HG03432 (cell line): ENCODE results near the gene BRWD1.
A peak's percentile ranks its signal among the peaks of the same experiment; 100 is the strongest.

Experiments
- ATAC-seq: cut with Tn5 transposase; IDR thresholded peaks from one replicate; pipeline ENCODE4 v1.9.1; 2021; ENCODE audit warnings: mild to moderate bottlenecking, moderate library complexity; ENCODE audit not compliant: unreplicated experiment

The BRWD1 gene

GRCh38 chr21:39204134-39204533 lies 109.3 kb downstream of the BRWD1 start:
- ATAC-seq, result no peak

DNA sequence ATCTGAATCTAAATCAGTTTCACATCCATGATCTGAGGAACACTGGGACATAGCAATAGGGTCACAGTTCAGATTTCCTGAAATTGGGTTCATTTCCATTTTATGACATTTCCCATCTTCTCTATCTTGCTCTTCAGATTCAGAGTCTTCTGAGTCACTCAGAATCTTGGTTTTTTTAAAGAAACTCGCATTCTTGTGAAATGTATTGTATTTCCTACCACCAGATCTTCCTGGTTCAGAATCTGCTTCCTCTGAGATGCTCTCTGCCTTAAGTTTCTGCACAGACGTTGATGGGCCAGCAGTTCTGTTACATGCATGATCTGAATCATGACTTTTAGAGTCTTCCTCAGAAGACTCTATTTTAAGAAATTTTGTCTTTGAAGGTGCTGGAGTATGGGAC lies 114.6 kb downstream of the BRWD1 start:
- ATAC-seq, result no peak

DNA sequence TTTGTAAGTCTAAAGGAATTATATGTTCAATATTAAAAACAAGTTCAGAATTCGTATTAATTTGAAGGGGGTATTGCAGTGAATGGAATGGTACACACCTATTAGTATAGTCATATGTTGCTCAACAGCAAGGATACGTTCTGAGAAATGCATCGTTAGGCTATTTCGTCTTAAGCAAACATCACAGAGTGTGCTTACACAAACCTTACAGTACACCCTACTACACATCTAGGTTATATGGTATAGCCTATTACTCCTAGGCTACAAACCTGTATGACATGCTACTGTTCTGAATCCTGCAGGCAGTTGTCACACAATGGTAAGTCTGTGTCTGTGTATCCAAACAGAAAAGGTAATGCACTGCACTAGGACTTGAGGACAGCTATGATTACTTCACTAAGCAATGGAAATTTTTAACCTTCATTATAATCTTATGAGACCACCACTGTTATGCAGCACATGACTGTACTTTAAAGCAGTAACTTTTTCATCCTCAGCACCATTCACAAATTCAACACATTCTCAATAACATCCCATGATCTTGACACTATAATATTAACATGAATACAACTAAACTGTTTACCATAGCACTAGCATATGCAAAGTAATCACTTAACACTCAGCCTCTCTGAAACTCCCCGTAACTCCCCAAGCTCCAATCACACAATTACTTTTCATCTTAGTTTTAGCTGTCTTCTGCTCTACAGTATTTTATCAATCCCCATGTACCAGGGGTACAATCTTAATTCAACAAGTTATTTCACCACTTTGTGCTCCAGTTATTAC lies 115.8 kb downstream of the BRWD1 start:
- no peak for ATAC-seq

DNA sequence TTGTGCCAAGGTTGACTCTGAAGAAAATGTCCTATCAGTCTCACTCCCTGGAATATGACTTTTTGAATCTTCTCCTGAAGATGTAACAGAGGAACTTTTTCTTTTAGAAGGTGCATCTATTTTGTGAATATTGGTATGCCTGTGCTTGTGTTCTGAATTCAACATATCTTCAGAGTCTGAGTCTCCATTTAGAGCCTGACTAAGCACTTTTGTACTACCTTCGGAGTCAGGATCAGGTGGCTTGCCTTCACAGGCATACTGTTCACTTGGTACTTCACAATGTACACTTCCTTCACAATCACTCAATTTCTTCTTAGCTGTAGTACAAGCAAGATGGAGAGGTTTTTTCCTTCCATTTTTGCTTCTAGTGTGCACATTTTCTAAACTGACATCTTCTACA lies 116.6 kb downstream of the BRWD1 start:
- ATAC-seq, result no peak

DNA sequence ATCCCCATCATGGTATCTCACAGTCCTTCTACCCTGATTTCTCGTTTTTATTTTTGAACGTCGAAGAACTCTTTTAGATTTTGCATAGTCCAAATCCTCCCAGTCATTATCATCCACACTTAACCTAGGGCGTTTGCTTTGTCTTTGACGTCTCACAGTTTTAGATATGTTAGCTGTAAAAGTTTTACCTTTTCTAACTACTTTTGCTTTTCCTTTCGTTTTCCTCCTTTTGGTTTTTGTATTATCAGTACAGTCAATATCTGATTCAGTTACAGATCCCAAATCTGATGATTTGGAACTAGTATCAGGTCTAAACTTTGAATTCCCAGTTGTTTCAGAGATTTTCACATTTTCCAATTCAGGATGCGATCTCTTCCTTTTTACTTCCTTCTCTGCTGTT lies 117.1 kb downstream of the BRWD1 start:
- ATAC-seq, result no peak

DNA sequence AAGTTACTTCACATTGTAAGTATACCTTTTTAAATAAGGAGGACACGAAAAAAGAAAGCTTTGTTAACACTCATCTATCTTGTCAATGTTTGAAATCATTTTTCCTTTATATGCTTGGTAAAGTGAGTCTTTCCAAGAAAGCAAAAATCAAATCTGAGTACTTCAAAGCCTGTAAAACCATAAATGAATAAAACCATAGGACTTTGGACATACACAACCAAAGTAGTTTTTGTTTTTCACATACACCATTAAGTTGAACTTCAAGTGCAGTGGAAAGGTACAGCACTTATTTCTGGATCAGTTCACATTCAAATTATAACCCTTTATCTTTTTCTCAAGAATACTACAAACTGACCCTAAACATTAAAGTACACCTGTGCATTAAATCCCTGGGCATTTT lies 120.1 kb downstream of the BRWD1 start:
- no peak for ATAC-seq

DNA sequence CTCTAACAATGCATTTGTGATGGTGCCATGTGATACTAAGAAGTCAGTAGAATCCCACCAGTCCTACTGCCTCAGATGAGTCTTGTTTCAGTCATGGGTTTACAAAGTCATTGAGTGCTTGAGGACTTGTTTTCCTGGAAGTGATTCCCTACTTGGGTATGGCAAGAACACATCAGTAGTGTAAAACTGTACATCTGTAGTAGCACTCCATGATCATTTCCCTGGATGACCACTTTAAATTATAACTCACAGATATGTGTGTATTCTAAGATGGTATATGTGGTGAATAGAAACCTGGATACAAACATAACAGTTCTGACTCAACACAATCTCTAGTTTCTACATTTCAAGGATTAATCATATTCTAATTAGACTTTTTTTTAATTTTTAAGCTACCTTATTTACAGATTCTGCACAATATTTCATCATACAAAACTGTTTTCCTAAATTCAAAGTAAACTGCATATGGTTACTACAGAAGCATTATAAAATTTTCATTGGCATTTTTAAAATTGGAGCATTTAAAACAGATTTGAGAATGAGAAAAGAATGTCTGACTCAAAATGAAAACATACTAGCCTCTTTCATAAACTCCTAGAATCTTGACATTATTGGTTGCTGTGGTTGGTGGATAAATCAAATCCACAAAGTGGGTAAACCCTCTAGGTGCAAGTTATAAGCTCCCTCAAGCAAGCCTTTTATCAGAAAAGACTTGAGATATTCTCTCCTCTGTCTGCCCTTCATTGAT lies 123.4 kb downstream of the BRWD1 start:
- no peak for ATAC-seq

DNA sequence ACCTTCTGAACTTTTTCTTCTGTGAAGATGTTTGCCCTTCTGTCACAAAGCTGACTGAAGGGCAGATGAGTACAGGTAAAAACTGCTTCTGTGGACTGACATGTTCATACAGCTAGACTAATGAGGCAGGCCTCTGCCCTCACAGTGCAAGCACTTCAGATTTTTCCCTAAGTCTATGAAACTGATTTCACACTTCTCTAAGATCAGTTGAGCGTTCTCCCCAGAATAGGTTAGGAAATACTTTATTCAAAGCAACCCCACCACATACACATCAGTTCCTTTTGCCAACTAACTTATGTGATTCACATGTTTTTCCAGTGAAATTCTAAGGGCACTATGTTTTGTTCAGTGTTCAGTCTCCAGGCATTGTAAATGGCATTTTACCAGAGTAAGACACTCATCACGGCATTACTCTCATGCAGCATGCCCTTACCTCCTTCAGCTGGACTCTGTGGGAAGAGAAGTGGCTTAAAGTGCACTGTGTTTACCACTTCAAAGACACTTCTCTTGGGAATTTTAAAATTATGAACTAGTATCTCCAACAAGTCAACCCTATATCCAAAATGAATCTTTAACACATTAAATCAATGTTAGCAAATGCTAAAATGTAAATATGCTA lies 124.8 kb downstream of the BRWD1 start:
- no peak for ATAC-seq

DNA sequence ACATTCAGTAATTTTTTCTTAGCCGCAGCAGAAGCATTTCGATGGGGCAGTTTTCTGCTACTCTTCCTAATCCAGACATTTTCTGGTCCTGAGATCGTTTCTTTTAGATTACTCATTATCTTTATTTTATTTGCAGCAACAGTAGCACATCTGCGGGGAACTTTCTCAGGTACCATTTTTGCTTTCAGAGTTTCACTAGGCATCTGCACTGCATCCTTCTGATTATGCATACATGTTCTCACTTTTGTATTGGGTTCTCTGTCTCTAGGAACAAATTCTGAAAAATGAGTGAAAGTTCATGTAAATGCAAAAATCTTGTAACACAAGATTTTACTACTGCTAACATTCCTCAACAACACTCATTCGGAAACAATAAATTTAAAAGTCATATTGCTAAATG lies 126.3 kb downstream of the BRWD1 start:
- ATAC-seq, result no peak

- ATAC-seq, result no peak
Observed at GRCh38 chr21:39186676-39187075, 126.8 kb downstream of the BRWD1 start.

- no peak for ATAC-seq
Observed at GRCh38 chr21:39185157-39185556, 128.3 kb downstream of the BRWD1 start.

- ATAC-seq, result no peak
Observed at GRCh38 chr21:39184050-39184980, 129.1 kb downstream of the BRWD1 start.

GRCh38 chr21:39183272-39184049 lies 130.0 kb downstream of the BRWD1 start, which contains the start of gene PSMG1:
PSMG1 (minus strand) TSS chr21:39183451; CDS start chr21:39183385, 66 bp downstream.
- ATAC-seq, result peak; percentile 91

GRCh38 chr21:39182484-39183271 lies 130.8 kb downstream of the BRWD1 start:
- ATAC-seq, result peak; percentile 37

DNA sequence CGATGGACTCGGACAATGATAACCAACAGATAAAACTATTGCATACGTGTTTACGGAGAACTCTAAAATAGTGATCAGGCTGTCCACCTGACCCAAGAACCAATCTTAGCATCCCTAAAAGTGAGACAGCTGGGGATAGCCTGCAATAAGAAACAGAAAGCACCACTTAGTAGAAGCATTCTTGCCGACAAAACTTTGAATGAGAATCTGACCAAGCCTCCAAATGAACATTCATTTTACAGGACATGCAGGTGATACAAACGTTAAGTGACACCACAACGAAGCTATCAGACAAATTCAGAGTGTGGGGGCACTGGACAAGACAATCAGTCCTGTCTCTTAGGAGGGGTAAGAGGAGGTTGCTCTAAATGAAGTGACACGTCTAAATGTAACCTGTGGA lies 131.4 kb downstream of the BRWD1 start:
- no peak for ATAC-seq

GRCh38 chr21:39181205-39181818 lies 132.1 kb downstream of the BRWD1 start:
- no peak for ATAC-seq

GRCh38 chr21:39180429-39181019 lies 132.9 kb downstream of the BRWD1 start:
- ATAC-seq, result no peak

- ATAC-seq, result no peak
Observed at GRCh38 chr21:39178421-39178820, 135.0 kb downstream of the BRWD1 start.
